Epithelial cell of prostate (primary cell): ENCODE measurements around the gene OR51G1.
"Not testable (repeated sequence)": the region's sequence is repeated elsewhere in the genome, so short reads cannot be mapped to it uniquely, and the experiment has no call there.

ENCODE experiments used
- DNase-seq: peaks from one replicate; pipeline ENCODE4 v3.0.0-alpha.2; 2011; ENCODE audit warnings: low read depth, low spot score
- H3K27ac ChIP-seq: fragments of 450-650 bp; 2 replicates; pipeline ENCODE4 v1.5.1; 2017; ENCODE audit warnings: mild to moderate bottlenecking

OR51G1 gene

GRCh38 chr11:4924239-4924638, at the start of gene OR51G1:
Gene OR51G1 (minus strand): TSS chr11:4924339. CDS start chr11:4924339, 0 bp downstream.
- no peak within 1 kb of the TSS for H3K27ac ChIP-seq
- no peak for DNase-seq

GRCh38 chr11:4962816-4963215, 38.7 kb upstream of the OR51G1 start:
- DNase-seq, result no peak
- no peak overlapping the region for H3K27ac ChIP-seq

GRCh38 chr11:4960877-4961276, 36.7 kb upstream of the OR51G1 start:
- no peak for DNase-seq

GRCh38 chr11:4957396-4957795, 33.3 kb upstream of the OR51G1 start:
- no peak for DNase-seq
- no peak overlapping the region for H3K27ac ChIP-seq

More at GRCh38 chr11:4960877-4961276, 36.7 kb upstream of the OR51G1 start:
- H3K27ac ChIP-seq, result no peak overlapping the region

GRCh38 chr11:4955613-4956012, 31.5 kb upstream of the OR51G1 start, which contains the start of gene OR51A2:
Gene OR51A2 (minus strand): TSS chr11:4955713. CDS start chr11:4955713, 0 bp downstream.
- H3K27ac ChIP-seq, DNase-seq: not testable (repeated sequence)

GRCh38 chr11:4947505-4947904, 23.4 kb upstream of the OR51G1 start, which contains the start of gene OR51A4:
Gene OR51A4 (minus strand): TSS chr11:4947605. CDS start chr11:4947100, 505 bp downstream.
- H3K27ac ChIP-seq, result no peak within 1 kb of the TSS
- no peak for DNase-seq

GRCh38 chr11:4936745-4937144, 12.6 kb upstream of the OR51G1 start:
- H3K27ac ChIP-seq, result no peak overlapping the region
- DNase-seq, result no peak

GRCh38 chr11:4932751-4933150, 8.6 kb upstream of the OR51G1 start:
- no peak for DNase-seq
- no peak overlapping the region for H3K27ac ChIP-seq

- no peak for DNase-seq
- H3K27ac ChIP-seq, result no peak overlapping the region
Measured at GRCh38 chr11:4926608-4927007, 2.5 kb upstream of the OR51G1 start.

- H3K27ac ChIP-seq, result no peak overlapping the region
- DNase-seq, result no peak
Measured at GRCh38 chr11:4922304-4922703, 1.8 kb downstream of the OR51G1 start.

- H3K27ac ChIP-seq, result no peak overlapping the region
- no peak for DNase-seq
Measured at GRCh38 chr11:4921796-4922195, 2.3 kb downstream of the OR51G1 start.

- DNase-seq, result no peak
- no peak within 1 kb of the TSS for H3K27ac ChIP-seq
Measured at GRCh38 chr11:4919250-4919649, 4.9 kb downstream of the OR51G1 start, which contains the start of gene OR51G2. Gene OR51G2 (minus strand): TSS chr11:4919350. CDS start chr11:4915663, 3,687 bp downstream.

GRCh38 chr11:4916581-4916980, 7.6 kb downstream of the OR51G1 start:
- no peak overlapping the region for H3K27ac ChIP-seq
- no peak for DNase-seq

GRCh38 chr11:4903484-4903883, 20.7 kb downstream of the OR51G1 start, which contains the start of gene OR51A7:
Gene OR51A7 (plus strand): TSS chr11:4903783. CDS start chr11:4907370, 3,587 bp downstream.
- DNase-seq, result no peak

GRCh38 chr11:4891996-4892640, 32.0 kb downstream of the OR51G1 start:
- no peak overlapping the region for H3K27ac ChIP-seq
- DNase-seq, result peak; percentile 49

More at GRCh38 chr11:4903484-4903883, 20.7 kb downstream of the OR51G1 start, which contains the start of gene OR51A7:
- no peak within 1 kb of the TSS for H3K27ac ChIP-seq

GRCh38 chr11:4890279-4890678, 33.9 kb downstream of the OR51G1 start:
- no peak for DNase-seq
- no peak overlapping the region for H3K27ac ChIP-seq

GRCh38 chr11:4887591-4887990, 36.5 kb downstream of the OR51G1 start:
- H3K27ac ChIP-seq, result no peak overlapping the region
- no peak for DNase-seq

GRCh38 chr11:4886186-4886585, 38.0 kb downstream of the OR51G1 start:
- H3K27ac ChIP-seq, result no peak overlapping the region
- DNase-seq, result no peak

- DNase-seq, result no peak
- H3K27ac ChIP-seq, result no peak overlapping the region
Measured at GRCh38 chr11:4884361-4884760, 39.8 kb downstream of the OR51G1 start.

GRCh38 chr11:4882543-4882942, 41.6 kb downstream of the OR51G1 start:
- no peak for DNase-seq
- no peak overlapping the region for H3K27ac ChIP-seq

- H3K27ac ChIP-seq, result no peak within 1 kb of the TSS
- DNase-seq, result no peak
Measured at GRCh38 chr11:4881860-4882500, 42.2 kb downstream of the OR51G1 start, which contains the start of gene OR51T1. Gene OR51T1 (plus strand): TSS chr11:4881900. CDS start chr11:4881900, 0 bp downstream.
